K562 (cell line): ENCODE results near the gene RPL15. TPM values are rescaled to one million over a fixed set of nuclear protein-coding genes. Genes with fewer than 3 reads are reported as not detected.

Experiments used
- ATAC-seq: fragments of 200-7000 bp; cut with Tn5 transposase; 3 replicates; pipeline ENCODE4 v1.9.1; 2020; ENCODE audit warnings: moderate library complexity
- BruUV-seq: library from RNA; stranded (reverse); fragments of 400-500 nt; replicated peaks from 2 replicates; lab custom pipeline; 2021; lab: Mats Ljungman, UMichigan
- CTCF ChIA-PET: fragments of 300-600 bp; formaldehyde crosslinking; extraction: SDS; loops from one replicate; lab custom pipeline; 2021; ENCODE audit warnings: low intra/inter-chr PET ratio; lab: Yijun Ruan, JAX
- POLR2A ChIA-PET: fragments of 300-600, 350-650 bp; sonication (Branson Sonifier 250); formaldehyde crosslinking; extraction: SDS; loops from one replicate; lab custom pipeline; 2021; ENCODE audit warnings: antibody characterized with exemption, inconsistent platforms; lab: Yijun Ruan, JAX
- DNase-seq, 4 experiments: peaks; one replicate each; pipeline versions ENCODE4 v3.0.0 to v3.0.0-alpha.2; 2011 to 2018; ENCODE audit warnings: low spot score in 3 of 4, mixed read lengths in 3 of 4; ENCODE audit errors: extremely low read depth in 1 of 4
- FAIRE-seq: peaks from 2 replicates; lab custom pipeline; 2011; peaks lifted over from hg19 to GRCh38; lab: Jason Lieb, UNC
- H2AFZ ChIP-seq: 2 replicates; pipeline ENCODE4 v1.6.0; 2011; ENCODE audit warnings: low read depth, low read length, control low read depth, inconsistent platforms
- H3K27ac ChIP-seq: fragments of 200-600 bp; 3 replicates; pipeline ENCODE4 v1.8.0; 2011; ENCODE audit warnings: low read depth, mild to moderate bottlenecking, control low read depth, inconsistent platforms, low read length, moderate library complexity, mixed read lengths; ENCODE audit errors: extremely low read depth
- H3K27me3 ChIP-seq, 2 experiments: fragments of 300-600 bp in 1 of 2; 2 replicates in 1 of 2; 3 replicates in 1 of 2; pipeline versions ENCODE4 v1.6.0 to v1.8.0; 2011; ENCODE audit warnings: inconsistent platforms in 2 of 2, low read length in 2 of 2, mild to moderate bottlenecking in 1 of 2, mixed read lengths in 1 of 2, moderate library complexity in 1 of 2; ENCODE audit not compliant: control insufficient read depth in 2 of 2, insufficient read depth in 2 of 2
- H3K36me3 ChIP-seq: fragments of 300-600 bp; 3 replicates; pipeline ENCODE4 v1.8.0; 2011; ENCODE audit warnings: mild to moderate bottlenecking, low read length, inconsistent platforms; ENCODE audit not compliant: control insufficient read depth, insufficient read depth
- H3K4me1 ChIP-seq, 2 experiments: fragments of 200-600 bp in 1 of 2; replicated peaks in 1 of 2; 2 replicates in 1 of 2; 3 replicates in 1 of 2; pipeline versions ENCODE4 v1.5.1 to v1.8.0; 2011; ENCODE audit warnings: inconsistent platforms in 2 of 2, low read length in 2 of 2, mild to moderate bottlenecking in 1 of 2, mixed read lengths in 1 of 2, moderate library complexity in 1 of 2; ENCODE audit not compliant: control insufficient read depth in 2 of 2, insufficient read depth in 2 of 2
- H3K4me2 ChIP-seq: 2 replicates; pipeline ENCODE4 v1.6.1; 2011; ENCODE audit warnings: low read length, control low read depth, inconsistent platforms, mixed read lengths; ENCODE audit not compliant: insufficient read depth
- H3K4me3 ChIP-seq: fragments of 200-600 bp; sonication (generic), shearing (Covaris generic); 2 replicates; pipeline ENCODE4 v1.5.1; 2016; ENCODE audit warnings: control low read depth, inconsistent platforms
- H3K79me2 ChIP-seq: fragments of 200-600 bp; 3 replicates; pipeline ENCODE4 v1.8.0; 2011; ENCODE audit warnings: low read length, inconsistent platforms; ENCODE audit not compliant: control insufficient read depth, insufficient read depth
- H3K9ac ChIP-seq, 2 experiments: 2 replicates each; pipeline versions ENCODE4 v1.6.0 to v1.6.1; 2011; ENCODE audit warnings: low read depth in 2 of 2, low read length in 2 of 2, control low read depth in 1 of 2, inconsistent platforms in 1 of 2, mild to moderate bottlenecking in 1 of 2, mixed read lengths in 1 of 2; ENCODE audit not compliant: insufficient read depth in 1 of 2
- H3K9me1 ChIP-seq: one replicate; pipeline ENCODE4 v1.6.0; 2011; ENCODE audit warnings: inconsistent platforms, mild to moderate bottlenecking, low read length, moderate library complexity; ENCODE audit not compliant: control insufficient read depth, insufficient read depth
- H3K9me3 ChIP-seq: replicated peaks from 2 replicates; pipeline ENCODE4 v1.5.1; 2011; ENCODE audit warnings: low read depth, low read length, inconsistent platforms; ENCODE audit not compliant: control insufficient read depth, insufficient read depth
- H4K20me1 ChIP-seq: replicated peaks from 2 replicates; pipeline ENCODE4 v1.6.1; 2011; ENCODE audit warnings: low read length, inconsistent platforms, mixed read lengths; ENCODE audit not compliant: control insufficient read depth, insufficient read depth
- AFF4 ChIP-seq: sonication (generic); formaldehyde crosslinking; IDR thresholded peaks from 2 replicates; pipeline ENCODE4 v1.8.0; 2023; ENCODE audit warnings: mild to moderate bottlenecking, missing genetic modification reagents
- ATF3 ChIP-seq, 2 experiments: fragments of 450-650 bp in 1 of 2; sonication (generic) in 1 of 2; formaldehyde crosslinking in 1 of 2; IDR thresholded peaks in 1 of 2; conservative IDR thresholded peaks in 1 of 2; 2 replicates each; pipeline versions ENCODE4 v1.6.1 to v1.8.1; 2016 to 2023; ENCODE audit warnings: mild to moderate bottlenecking in 2 of 2, moderate library complexity in 2 of 2, inconsistent platforms in 1 of 2, missing genetic modification reagents in 1 of 2
- CREB3 ChIP-seq: fragments of 450-650 bp; conservative IDR thresholded peaks from 2 replicates; pipeline ENCODE4 v1.6.1; 2016; ENCODE audit warnings: missing genetic modification characterization, low read depth, mild to moderate bottlenecking, missing compliant biosample characterization, moderate library complexity
- MAX ChIP-seq: sonication (generic); formaldehyde crosslinking; IDR thresholded peaks from 2 replicates; pipeline ENCODE4 v1.9.0; 2022; ENCODE audit warnings: mild to moderate bottlenecking, missing genetic modification reagents
- NFIX ChIP-seq: fragments of 250-450 bp; sonication (Bioruptor Pico); IDR thresholded peaks from 2 replicates; pipeline ENCODE4 v1.4.0; 2020; ENCODE audit warnings: low read depth, mild to moderate bottlenecking, moderate library complexity
- ZNF124 ChIP-seq: sonication (generic); formaldehyde crosslinking; IDR thresholded peaks from 2 replicates; pipeline ENCODE4 v1.8.1; 2022; ENCODE audit warnings: missing genetic modification reagents
- ZNF274 ChIP-seq: IDR thresholded peaks from 2 replicates; pipeline ENCODE4 v1.6.1; 2011; ENCODE audit warnings: low read depth, mild to moderate bottlenecking, low read length, moderate library complexity, borderline replicate concordance
- ZNF280A ChIP-seq: fragments of 450-650 bp; IDR thresholded peaks from 2 replicates; pipeline ENCODE4 v1.6.1; 2018; ENCODE audit warnings: mild to moderate bottlenecking, low read depth; ENCODE audit not compliant: partially characterized antibody
- ZNF3 ChIP-seq: fragments of 250-450 bp; sonication (Bioruptor Pico); IDR thresholded peaks from 2 replicates; pipeline ENCODE4 v1.5.0; 2021; ENCODE audit warnings: mild to moderate bottlenecking, moderate library complexity
- ZNF655 ChIP-seq: fragments of 250-450 bp; sonication (Bioruptor Pico); IDR thresholded peaks from 2 replicates; pipeline ENCODE4 v1.5.0; 2021
- WGBS: fragments of 100-300 bp; shearing (Covaris generic); methylation state at CpG from one replicate; pipeline ENCODE4 v1.1.6; 2016; ENCODE audit warnings: low coverage, mixed read lengths; ENCODE audit not compliant: insufficient coverage; ENCODE audit errors: missing lambda C conversion rate; 5-methylcytosine and 5-hydroxymethylcytosine counted together
- in situ Hi-C: fragments of 300-500 bp; cut with MboI; formaldehyde crosslinking; loops from 4 replicates; pipeline ENCODE4 v1.15.0; 2018; ENCODE audit warnings: inconsistent platforms, mixed read lengths
- intact Hi-C: fragments of 100-400 bp; cut with micrococcal nuclease; formaldehyde crosslinking; loops from 2 replicates; pipeline ENCODE4 v1.14.2; 2022
- polyA plus RNA-seq, 8 experiments: library from polyadenylated mRNA; depleted of rRNA in 4 of 8; stranded (reverse) in 5 of 8; unstranded in 3 of 8; fragments of >200 nt; fragmentation: Nextera tagmentation in 2 of 8; fragmentation: Illumina TruSeq in 1 of 8; extraction: Ambion mirVana in 2 of 8; extraction: Trizol in 1 of 8; gene quantifications; 2 replicates each; pipeline versions ENCODE4 v1.2.1 to v1.2.3, GENCODE V29; 2011 to 2014; ENCODE audit warnings: inconsistent platforms in 1 of 8, missing spikeins in 1 of 8
- total RNA-seq, 7 experiments: library from RNA; depleted of rRNA in 6 of 7; stranded (reverse); fragments of >200 nt in 6 of 7; fragmentation: Illumina TruSeq in 2 of 7; extraction: Trizol in 2 of 7; gene quantifications; 2 replicates each; pipeline versions ENCODE4 v1.2.1 to v1.2.3, GENCODE V29; 2011 to 2021; ENCODE audit warnings: low replicate concordance in 1 of 7

Gene RPL15
- total and polyA plus RNA-seq, 9 of the 15 experiments (the other 6 are each of a cell fraction or from before 2014, with no cell fraction given): 2,393 to 8,850 (median 3,928) TPM

GRCh38 chr3:23877329-23877980, 39.5 kb upstream of the RPL15 start:
- H3K4me1 ChIP-seq: peaks cover 3% of the 10 kb centered on the region in 2 experiments; a peak in 3 of 5 replicates
- peaks cover 5% of the 10 kb centered on the region; the same call in 2 of the 3 replicates for H3K36me3 ChIP-seq
- POLR2A ChIA-PET: interaction anchor here (0.7 to 1.8 kb wide), 2 partner anchors 39 to 168 kb away, joined by 3 read pairs; partner anchors contain the start of genes NKIRAS1 and RPL15
- CTCF ChIA-PET: no interaction called here
- H3K79me2 ChIP-seq: peaks cover 15% of the 10 kb centered on the region; the same call in 2 of the 3 replicates
- H3K4me3 ChIP-seq: no peak overlapping the region
- H3K9me1 ChIP-seq: no peaks in the 10 kb centered on the region
- ATAC-seq: no peak
- no peak for FAIRE-seq
- no peaks in the 10 kb centered on the region for H3K27me3 ChIP-seq
- H3K27ac ChIP-seq: no peak overlapping the region
- H2AFZ ChIP-seq: no peak overlapping the region
- H3K9ac ChIP-seq: no peak overlapping the region
- in situ Hi-C loops (no loop called here), intact Hi-C loops (loop anchor here (10.0 kb wide), 1 partner anchor 163 kb away; no protein-coding TSS in a partner anchor)
- H3K9me3 ChIP-seq: no peaks in the 10 kb centered on the region
- no peaks in the 10 kb centered on the region for H4K20me1 ChIP-seq
- DNase-seq: no peak
- 62% methylated on average over 5 of the region's 5 CpGs for WGBS
- no TSS peak for BruUV-seq
- H3K4me2 ChIP-seq: no peak overlapping the region
- TF ChIP-seq ZNF280A: no peak
- TF ChIP-seq AFF4 (CRISPR knock-in tag): no peak
- TF ChIP-seq NFIX (CRISPR knock-in tag): no peak
- TF ChIP-seq MAX (CRISPR knock-in tag): no peak
- no peak for TF ChIP-seq ZNF124
- no peak for TF ChIP-seq CREB3 (tag)
- TF ChIP-seq ATF3 (IDR thresholded peaks at IDR 0.05): no peak
- no peak for TF ChIP-seq ATF3 (CRISPR knock-in tag; conservative IDR thresholded peaks at IDR 0.05)
- TF ChIP-seq ZNF655 (CRISPR knock-in tag): no peak
- TF ChIP-seq ZNF274: no peak
- TF ChIP-seq ZNF3 (CRISPR knock-in tag): no peak
